GM12873 (cell line): ENCODE data around the gene OR2AT4.
A peak's percentile ranks its signal among the peaks of the same experiment; 100 is the strongest.

Experiments used
- TF ChIP-seq, protein P1 (sequence below): IDR thresholded peaks from 2 replicates; pipeline ENCODE4 v1.5.1; 2012; ENCODE audit warnings: low read depth, mild to moderate bottlenecking, moderate library complexity, low read length, control low read depth; ENCODE audit not compliant: insufficient read depth; ENCODE audit errors: missing control alignments

The OR2AT4 gene

DNA sequence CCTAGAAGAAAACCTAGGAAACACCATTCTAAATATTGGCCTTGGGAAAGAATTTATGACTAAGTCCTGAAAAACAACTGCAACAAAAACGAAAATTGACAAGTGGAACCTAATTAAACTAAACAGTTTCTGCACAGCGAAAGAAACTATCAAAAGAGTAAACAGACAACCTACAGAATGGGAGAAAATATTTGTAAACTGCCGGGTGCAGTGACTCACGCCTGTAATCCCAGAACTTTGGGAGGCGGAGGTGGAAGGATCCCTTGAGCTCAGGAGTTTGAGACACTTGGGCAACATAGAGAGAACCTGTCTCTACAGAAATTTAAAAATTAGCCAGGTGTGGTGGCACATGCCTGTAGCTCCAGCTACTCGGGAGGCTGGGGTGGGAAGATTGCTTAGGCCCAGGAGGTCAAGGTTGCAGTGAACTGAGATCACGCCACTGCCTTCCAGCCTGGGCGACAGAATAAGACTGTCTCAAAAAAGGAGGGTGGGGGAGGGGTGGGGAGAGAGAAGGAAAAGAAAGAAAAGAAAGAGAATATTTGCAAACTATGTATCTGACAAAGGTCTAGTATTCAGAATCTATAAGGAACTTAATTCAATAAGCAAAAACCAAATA, 14.0 kb downstream of the OR2AT4 start:
- TF ChIP-seq, protein P1, sequence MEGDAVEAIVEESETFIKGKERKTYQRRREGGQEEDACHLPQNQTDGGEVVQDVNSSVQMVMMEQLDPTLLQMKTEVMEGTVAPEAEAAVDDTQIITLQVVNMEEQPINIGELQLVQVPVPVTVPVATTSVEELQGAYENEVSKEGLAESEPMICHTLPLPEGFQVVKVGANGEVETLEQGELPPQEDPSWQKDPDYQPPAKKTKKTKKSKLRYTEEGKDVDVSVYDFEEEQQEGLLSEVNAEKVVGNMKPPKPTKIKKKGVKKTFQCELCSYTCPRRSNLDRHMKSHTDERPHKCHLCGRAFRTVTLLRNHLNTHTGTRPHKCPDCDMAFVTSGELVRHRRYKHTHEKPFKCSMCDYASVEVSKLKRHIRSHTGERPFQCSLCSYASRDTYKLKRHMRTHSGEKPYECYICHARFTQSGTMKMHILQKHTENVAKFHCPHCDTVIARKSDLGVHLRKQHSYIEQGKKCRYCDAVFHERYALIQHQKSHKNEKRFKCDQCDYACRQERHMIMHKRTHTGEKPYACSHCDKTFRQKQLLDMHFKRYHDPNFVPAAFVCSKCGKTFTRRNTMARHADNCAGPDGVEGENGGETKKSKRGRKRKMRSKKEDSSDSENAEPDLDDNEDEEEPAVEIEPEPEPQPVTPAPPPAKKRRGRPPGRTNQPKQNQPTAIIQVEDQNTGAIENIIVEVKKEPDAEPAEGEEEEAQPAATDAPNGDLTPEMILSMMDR = no peak

DNA sequence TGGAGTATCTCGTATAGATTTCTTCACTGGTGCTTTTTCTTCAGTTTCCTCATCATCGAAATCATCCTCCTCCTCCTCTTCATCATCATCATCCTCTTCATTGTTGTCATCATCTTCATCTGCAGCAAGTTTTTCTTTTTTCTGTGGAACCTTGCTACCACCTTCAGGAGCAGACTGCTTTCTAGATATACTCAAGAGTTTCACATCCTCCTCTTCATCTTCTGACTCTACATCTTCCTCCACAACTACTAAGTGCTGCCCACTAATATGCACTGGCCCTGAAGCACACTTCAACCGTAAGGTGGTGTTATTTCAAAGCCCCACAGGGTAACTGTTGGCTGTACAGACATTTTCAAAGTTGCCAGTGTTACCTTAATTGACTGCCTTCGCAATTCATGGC, 17.1 kb downstream of the OR2AT4 start:
- TF ChIP-seq, protein P1 = no peak

- TF ChIP-seq, protein P1 = no peak
Observed at GRCh38 chr11:75078233-75078632, 18.4 kb downstream of the OR2AT4 start.

- TF ChIP-seq, protein P1 = no peak
Observed at GRCh38 chr11:75077316-75077715, 19.4 kb downstream of the OR2AT4 start.

GRCh38 chr11:75076671-75077070, 20.0 kb downstream of the OR2AT4 start:
- TF ChIP-seq, protein P1 = no peak

DNA sequence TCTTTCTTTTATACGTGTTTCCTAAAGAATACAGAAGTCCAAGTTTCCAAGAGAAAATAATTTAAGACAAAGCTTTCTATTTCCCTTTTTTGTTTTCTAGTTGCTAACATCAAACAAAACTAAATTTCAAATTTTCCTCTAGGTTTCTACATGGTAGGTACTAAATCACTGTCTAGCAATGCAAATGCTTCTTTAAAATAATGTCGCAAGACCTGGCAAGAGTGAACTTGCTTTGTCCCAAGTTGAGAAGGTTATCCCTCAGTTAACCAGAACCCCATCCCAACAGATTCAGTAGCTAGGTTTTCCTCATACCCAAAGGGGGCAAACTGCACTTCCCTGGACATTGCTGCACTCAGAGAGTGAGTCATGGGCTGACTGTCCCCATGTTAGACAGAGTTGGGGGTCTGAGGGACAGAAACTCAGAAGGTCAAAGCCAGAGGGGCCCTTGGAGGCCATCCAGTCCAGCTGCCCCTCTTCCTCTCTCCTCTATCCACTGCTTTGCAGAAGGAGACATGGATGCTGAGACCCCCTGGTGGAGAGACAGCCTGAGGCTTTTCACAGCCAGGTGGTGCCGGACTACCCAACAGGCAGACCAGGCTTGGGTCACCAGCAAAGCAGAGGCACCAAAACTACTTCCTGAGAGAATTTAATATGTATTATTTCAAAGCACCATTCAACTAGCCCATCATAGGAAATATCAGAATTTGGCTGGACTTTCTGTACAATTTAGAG, 23.1 kb downstream of the OR2AT4 start:
- TF ChIP-seq, protein P1 = peak; percentile 26

DNA sequence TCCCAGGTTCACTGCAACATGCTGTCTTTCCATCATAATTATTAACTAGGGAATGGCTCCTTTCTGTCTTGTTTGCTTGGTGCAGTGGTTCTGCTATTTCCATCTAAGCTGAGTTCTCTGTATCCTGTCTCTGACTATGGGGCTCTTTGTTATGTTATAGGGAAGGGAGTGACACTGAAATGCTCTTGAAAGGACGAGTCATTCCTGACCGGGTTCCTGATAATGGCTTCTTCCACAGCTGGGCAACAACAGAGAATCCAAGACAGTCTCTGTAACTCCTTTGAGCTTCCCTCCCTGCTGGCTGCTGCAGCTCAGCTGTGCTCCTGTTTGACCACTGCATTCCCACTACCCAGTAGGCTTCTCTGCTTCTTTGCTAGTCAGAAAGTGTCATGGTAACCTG, 24.1 kb downstream of the OR2AT4 start:
- TF ChIP-seq, protein P1 = no peak
